HEK293 (cell line): Measurements from ENCODE around the gene SLC35C1.

ENCODE experiments used
- CTCF ChIA-PET: fragments of 350-600 bp; formaldehyde crosslinking; extraction: SDS; loops from one replicate; lab custom pipeline; 2021; ENCODE audit warnings: antibody characterized with exemption; lab: Yijun Ruan, JAX
- POLR2A ChIA-PET: fragments of 300-600 bp; formaldehyde crosslinking; extraction: SDS; loops from one replicate; lab custom pipeline; 2020; ENCODE audit warnings: antibody characterized with exemption, inconsistent platforms; lab: Yijun Ruan, JAX
- H3K27ac ChIP-seq: fragments of 200-500 bp; sonication (Bioruptor generic); 2 replicates; pipeline ENCODE4 v1.5.1; 2014; ENCODE audit warnings: low read depth, low read length, control low read depth, inconsistent platforms; ENCODE audit errors: extremely low read depth
- H3K36me3 ChIP-seq, 2 experiments: fragments of 200-500 bp in 1 of 2; sonication (Bioruptor generic) in 1 of 2; 1 replicate in 1 of 2; 2 replicates in 1 of 2; pipeline ENCODE4 v1.5.1; 2014 to 2017; ENCODE audit warnings: inconsistent platforms in 2 of 2, low read length in 2 of 2; ENCODE audit not compliant: control insufficient read depth in 2 of 2, insufficient read depth in 1 of 2
- H3K4me1 ChIP-seq: fragments of 200-500 bp; sonication (Bioruptor generic); 2 replicates; pipeline ENCODE4 v1.5.1; 2014; ENCODE audit warnings: mild to moderate bottlenecking, low read length, inconsistent platforms; ENCODE audit not compliant: control insufficient read depth, insufficient read depth
- H3K4me3 ChIP-seq: 2 replicates; pipeline ENCODE4 v1.5.1; 2011; ENCODE audit warnings: low read depth, mild to moderate bottlenecking, control low read depth, low read length, moderate library complexity
- H3K9me3 ChIP-seq: fragments of 200-500 bp; sonication (Bioruptor generic); 2 replicates; pipeline ENCODE4 v1.5.1; 2014; ENCODE audit warnings: low read depth, low read length, inconsistent platforms; ENCODE audit not compliant: control insufficient read depth, insufficient read depth
- GFI1B ChIP-seq: fragments of 450-650 bp; formaldehyde crosslinking; IDR thresholded peaks from 2 replicates; pipeline ENCODE4 v1.5.1; 2016; ENCODE audit warnings: missing biosample characterization, missing genetic modification characterization
- KLF1 ChIP-seq: fragments of 450-650 bp; formaldehyde crosslinking; IDR thresholded peaks from 2 replicates; pipeline ENCODE4 v1.5.1; 2016; ENCODE audit warnings: missing biosample characterization, missing genetic modification characterization
- KLF10 ChIP-seq: fragments of 450-650 bp; IDR thresholded peaks from 2 replicates; pipeline ENCODE4 v1.5.1; 2018; ENCODE audit warnings: missing biosample characterization, mild to moderate bottlenecking, missing genetic modification characterization
- PATZ1 ChIP-seq: fragments of 450-650 bp; formaldehyde crosslinking; IDR thresholded peaks from 2 replicates; pipeline ENCODE4 v1.5.1; 2016; ENCODE audit warnings: missing biosample characterization, missing genetic modification characterization
- TCF7L2 ChIP-seq: IDR thresholded peaks from 2 replicates; pipeline ENCODE4 v1.6.1; 2011; ENCODE audit warnings: low read depth, mild to moderate bottlenecking, inconsistent platforms, low read length, moderate library complexity, borderline replicate concordance
- TRIM28 ChIP-seq: IDR thresholded peaks from 2 replicates; pipeline ENCODE4 v1.6.1; 2011; ENCODE audit warnings: low read length, control low read depth, borderline replicate concordance
- ZBTB21 ChIP-seq: fragments of 450-650 bp; formaldehyde crosslinking; IDR thresholded peaks from 2 replicates; pipeline ENCODE4 v1.5.1; 2017; ENCODE audit warnings: missing biosample characterization, missing genetic modification characterization
- ZBTB26 ChIP-seq: fragments of 450-650 bp; formaldehyde crosslinking; optimal IDR thresholded peaks from 2 replicates; pipeline ENCODE3; 2016; ENCODE audit warnings: missing biosample characterization, mild to moderate bottlenecking, missing genetic modification characterization
- ZBTB6 ChIP-seq: fragments of 450-650 bp; formaldehyde crosslinking; IDR thresholded peaks from 2 replicates; pipeline ENCODE4 v1.5.1; 2017; ENCODE audit warnings: missing biosample characterization, missing genetic modification characterization
- ZBTB7A ChIP-seq: fragments of 450-650 bp; formaldehyde crosslinking; IDR thresholded peaks from 2 replicates; pipeline ENCODE4 v1.5.1; 2016; ENCODE audit warnings: low read depth, missing biosample characterization, missing genetic modification characterization
- ZEB2 ChIP-seq: fragments of 450-650 bp; formaldehyde crosslinking; IDR thresholded peaks from 2 replicates; pipeline ENCODE4 v1.5.1; 2016; ENCODE audit warnings: missing biosample characterization, missing genetic modification characterization
- ZFHX2 ChIP-seq: fragments of 450-650 bp; formaldehyde crosslinking; conservative IDR thresholded peaks from 2 replicates; pipeline ENCODE4 v1.5.1; 2016; ENCODE audit warnings: missing biosample characterization, missing genetic modification characterization
- ZNF132 ChIP-seq: fragments of 450-650 bp; formaldehyde crosslinking; IDR thresholded peaks from 2 replicates; pipeline ENCODE4 v1.5.1; 2017; ENCODE audit warnings: missing biosample characterization, missing genetic modification characterization, borderline replicate concordance
- ZNF169 ChIP-seq: fragments of 450-650 bp; formaldehyde crosslinking; IDR thresholded peaks from 2 replicates; pipeline ENCODE4 v1.5.1; 2016; ENCODE audit warnings: missing biosample characterization, missing genetic modification characterization
- ZNF302 ChIP-seq: fragments of 450-650 bp; formaldehyde crosslinking; IDR thresholded peaks from 2 replicates; pipeline ENCODE4 v1.5.1; 2016; ENCODE audit warnings: missing biosample characterization, missing genetic modification characterization, low read depth
- ZNF423 ChIP-seq: fragments of 450-650 bp; formaldehyde crosslinking; IDR thresholded peaks from 2 replicates; pipeline ENCODE4 v1.5.1; 2016; ENCODE audit warnings: missing biosample characterization, missing genetic modification characterization
- ZNF473 ChIP-seq: fragments of 450-650 bp; formaldehyde crosslinking; IDR thresholded peaks from 2 replicates; pipeline ENCODE4 v1.5.1; 2017; ENCODE audit warnings: missing biosample characterization, missing genetic modification characterization
- ZNF558 ChIP-seq: fragments of 450-650 bp; formaldehyde crosslinking; IDR thresholded peaks from 2 replicates; pipeline ENCODE4 v1.5.1; 2016; ENCODE audit warnings: missing biosample characterization, missing genetic modification characterization
- ZNF585B ChIP-seq: fragments of 450-650 bp; formaldehyde crosslinking; IDR thresholded peaks from 2 replicates; pipeline ENCODE4 v1.5.1; 2016; ENCODE audit warnings: missing biosample characterization, missing genetic modification characterization
- ZNF654 ChIP-seq: fragments of 450-650 bp; formaldehyde crosslinking; IDR thresholded peaks from 2 replicates; pipeline ENCODE4 v1.5.1; 2016; ENCODE audit warnings: low read depth, missing biosample characterization, missing genetic modification characterization
- TF ChIP-seq, protein P1 (sequence below): fragments of 450-650 bp; formaldehyde crosslinking; IDR thresholded peaks from 2 replicates; pipeline ENCODE4 v1.5.1; 2017; ENCODE audit warnings: missing biosample characterization, missing genetic modification characterization
- TF ChIP-seq, protein P2 (sequence below): fragments of 450-650 bp; formaldehyde crosslinking; IDR thresholded peaks from 2 replicates; pipeline ENCODE4 v1.5.1; 2017; ENCODE audit warnings: missing biosample characterization, missing genetic modification characterization

Gene SLC35C1

DNA sequence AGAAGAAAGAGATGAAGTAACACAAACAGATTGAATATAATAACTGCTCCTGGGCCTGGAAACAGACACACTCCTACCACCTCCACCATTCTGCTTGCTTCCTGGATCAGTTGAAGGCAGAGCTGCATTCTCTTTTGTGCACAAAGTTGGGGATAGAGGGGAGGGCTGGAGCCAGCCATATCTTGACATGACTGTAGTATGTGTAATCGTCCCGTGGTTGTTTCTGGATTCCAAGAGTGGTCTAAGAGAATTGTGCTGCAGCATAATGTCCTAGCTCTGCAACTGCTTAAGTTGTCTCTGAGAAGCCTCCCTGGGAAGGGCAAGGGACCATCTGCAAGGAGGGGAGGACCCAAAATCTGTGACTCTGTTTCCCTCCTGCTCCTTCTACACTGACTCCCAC is 45.5 kb downstream of the SLC35C1 start:
- no peak for TF ChIP-seq ZNF169 (tag by site-specific recombination)
- no peak for TF ChIP-seq ZBTB21 (tag by site-specific recombination)
- TF ChIP-seq ZNF654 (tag by site-specific recombination): no peak
- no peak for TF ChIP-seq ZBTB7A
- Histone ChIP-seq H3K9me3 (no peaks in the 10 kb centered on the region), H3K4me1 (no peaks in the 10 kb centered on the region), H3K27ac (no peak overlapping the region), H3K4me3 (no peak overlapping the region), H3K36me3 (no peaks in the 10 kb centered on the region)
- ChIA-PET CTCF (interaction anchor here (0.8 to 3.0 kb wide), 3 partner anchors 8 to 22 kb away, joined by 3 to 11 read pairs (median 6); no protein-coding TSS in a partner anchor), POLR2A (no interaction called here)

GRCh38 chr11:45851228-45851627 is 46.3 kb downstream of the SLC35C1 start:
- peaks cover 0 to 3% of the 10 kb centered on the region in 2 experiments; a peak in 1 of 3 replicates for H3K36me3 ChIP-seq
- TF ChIP-seq GFI1B (tag by site-specific recombination) (no peak), PATZ1 (no peak), ZBTB26 (no peak), ZBTB6 (no peak), ZFHX2 (tag by site-specific recombination) (no peak), ZNF132 (tag by site-specific recombination) (no peak), ZEB2 (tag by site-specific recombination) (no peak), ZNF585B (tag by site-specific recombination) (no peak), ZNF473 (tag by site-specific recombination) (no peak)
- TF ChIP-seq, all 188 proteins: peak for 0
- Histone ChIP-seq H3K9me3 (no peaks in the 10 kb centered on the region), H3K4me3 (no peak overlapping the region), H3K4me1 (no peaks in the 10 kb centered on the region), H3K27ac (no peak overlapping the region)
- ChIA-PET POLR2A (no interaction called here), CTCF (interaction anchor here (0.7 to 3.0 kb wide), 4 partner anchors 9 to 464 kb away, joined by 3 to 11 read pairs (median 6); no protein-coding TSS in a partner anchor)

DNA sequence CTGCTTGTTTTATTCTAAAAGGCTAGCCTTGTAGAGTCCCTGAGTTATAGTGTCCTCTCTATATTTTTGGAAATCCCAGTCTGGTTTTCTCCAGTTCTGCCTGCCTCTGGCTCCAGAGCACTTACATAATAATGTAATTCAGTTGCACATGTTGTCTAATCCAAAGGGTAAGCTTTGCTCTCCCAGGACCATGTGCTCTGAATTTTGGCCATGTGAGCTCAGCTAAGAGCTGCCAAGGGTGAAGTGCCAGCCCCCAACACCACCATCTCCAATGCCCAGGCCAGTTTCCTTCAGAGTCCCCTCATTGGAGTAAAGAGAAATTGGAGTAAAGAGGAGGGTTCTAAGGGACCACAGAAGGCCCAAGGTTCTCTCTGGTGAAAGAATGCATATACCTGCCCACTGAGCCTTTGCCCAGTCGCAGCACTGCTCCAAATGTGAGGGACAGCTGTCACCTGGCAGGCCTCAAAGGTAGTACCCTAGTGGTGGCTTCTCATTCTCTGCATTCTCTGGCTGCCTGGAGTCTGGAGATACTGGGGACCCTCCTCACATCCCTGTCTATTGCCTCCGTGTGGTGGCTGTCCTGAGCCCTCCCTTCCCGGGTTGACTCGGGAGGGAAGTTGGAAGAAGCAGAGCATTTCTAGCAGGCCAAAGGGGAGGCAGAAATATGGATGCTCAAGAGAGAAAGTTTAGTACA is 47.2 kb downstream of the SLC35C1 start:
- Histone ChIP-seq H3K36me3 (peaks cover 0 to 8% of the 10 kb centered on the region in 2 experiments; a peak in 1 of 3 replicates), H3K9me3 (no peaks in the 10 kb centered on the region), H3K4me1 (no peaks in the 10 kb centered on the region), H3K27ac (no peak overlapping the region), H3K4me3 (no peak overlapping the region)
- CTCF ChIA-PET: interaction anchor here (0.6 to 3.0 kb wide), 3 partner anchors 10 to 1252 kb away, joined by 3 to 11 read pairs (median 6); no protein-coding TSS in a partner anchor
- POLR2A ChIA-PET: no interaction called here
- TF ChIP-seq TRIM28 (no peak), ZNF302 (tag by site-specific recombination) (no peak), ZNF423 (tag by site-specific recombination) (no peak), TCF7L2 (no peak), KLF1 (tag by site-specific recombination) (no peak), KLF10 (no peak), ZNF558 (tag by site-specific recombination) (no peak)
- TF ChIP-seq, protein P1, sequence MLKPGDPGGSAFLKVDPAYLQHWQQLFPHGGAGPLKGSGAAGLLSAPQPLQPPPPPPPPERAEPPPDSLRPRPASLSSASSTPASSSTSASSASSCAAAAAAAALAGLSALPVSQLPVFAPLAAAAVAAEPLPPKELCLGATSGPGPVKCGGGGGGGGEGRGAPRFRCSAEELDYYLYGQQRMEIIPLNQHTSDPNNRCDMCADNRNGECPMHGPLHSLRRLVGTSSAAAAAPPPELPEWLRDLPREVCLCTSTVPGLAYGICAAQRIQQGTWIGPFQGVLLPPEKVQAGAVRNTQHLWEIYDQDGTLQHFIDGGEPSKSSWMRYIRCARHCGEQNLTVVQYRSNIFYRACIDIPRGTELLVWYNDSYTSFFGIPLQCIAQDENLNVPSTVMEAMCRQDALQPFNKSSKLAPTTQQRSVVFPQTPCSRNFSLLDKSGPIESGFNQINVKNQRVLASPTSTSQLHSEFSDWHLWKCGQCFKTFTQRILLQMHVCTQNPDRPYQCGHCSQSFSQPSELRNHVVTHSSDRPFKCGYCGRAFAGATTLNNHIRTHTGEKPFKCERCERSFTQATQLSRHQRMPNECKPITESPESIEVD (tag by site-specific recombination): no peak
- TF ChIP-seq, protein P2, sequence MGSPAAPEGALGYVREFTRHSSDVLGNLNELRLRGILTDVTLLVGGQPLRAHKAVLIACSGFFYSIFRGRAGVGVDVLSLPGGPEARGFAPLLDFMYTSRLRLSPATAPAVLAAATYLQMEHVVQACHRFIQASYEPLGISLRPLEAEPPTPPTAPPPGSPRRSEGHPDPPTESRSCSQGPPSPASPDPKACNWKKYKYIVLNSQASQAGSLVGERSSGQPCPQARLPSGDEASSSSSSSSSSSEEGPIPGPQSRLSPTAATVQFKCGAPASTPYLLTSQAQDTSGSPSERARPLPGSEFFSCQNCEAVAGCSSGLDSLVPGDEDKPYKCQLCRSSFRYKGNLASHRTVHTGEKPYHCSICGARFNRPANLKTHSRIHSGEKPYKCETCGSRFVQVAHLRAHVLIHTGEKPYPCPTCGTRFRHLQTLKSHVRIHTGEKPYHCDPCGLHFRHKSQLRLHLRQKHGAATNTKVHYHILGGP: no peak
